ENCODE results near the gene APOL4.
"Not testable (repeated sequence)": the region's sequence is repeated elsewhere in the genome, so short reads cannot be mapped to it uniquely, and the experiment has no call there.

Gene APOL4, protein sequence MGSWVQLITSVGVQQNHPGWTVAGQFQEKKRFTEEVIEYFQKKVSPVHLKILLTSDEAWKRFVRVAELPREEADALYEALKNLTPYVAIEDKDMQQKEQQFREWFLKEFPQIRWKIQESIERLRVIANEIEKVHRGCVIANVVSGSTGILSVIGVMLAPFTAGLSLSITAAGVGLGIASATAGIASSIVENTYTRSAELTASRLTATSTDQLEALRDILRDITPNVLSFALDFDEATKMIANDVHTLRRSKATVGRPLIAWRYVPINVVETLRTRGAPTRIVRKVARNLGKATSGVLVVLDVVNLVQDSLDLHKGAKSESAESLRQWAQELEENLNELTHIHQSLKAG

DNA sequence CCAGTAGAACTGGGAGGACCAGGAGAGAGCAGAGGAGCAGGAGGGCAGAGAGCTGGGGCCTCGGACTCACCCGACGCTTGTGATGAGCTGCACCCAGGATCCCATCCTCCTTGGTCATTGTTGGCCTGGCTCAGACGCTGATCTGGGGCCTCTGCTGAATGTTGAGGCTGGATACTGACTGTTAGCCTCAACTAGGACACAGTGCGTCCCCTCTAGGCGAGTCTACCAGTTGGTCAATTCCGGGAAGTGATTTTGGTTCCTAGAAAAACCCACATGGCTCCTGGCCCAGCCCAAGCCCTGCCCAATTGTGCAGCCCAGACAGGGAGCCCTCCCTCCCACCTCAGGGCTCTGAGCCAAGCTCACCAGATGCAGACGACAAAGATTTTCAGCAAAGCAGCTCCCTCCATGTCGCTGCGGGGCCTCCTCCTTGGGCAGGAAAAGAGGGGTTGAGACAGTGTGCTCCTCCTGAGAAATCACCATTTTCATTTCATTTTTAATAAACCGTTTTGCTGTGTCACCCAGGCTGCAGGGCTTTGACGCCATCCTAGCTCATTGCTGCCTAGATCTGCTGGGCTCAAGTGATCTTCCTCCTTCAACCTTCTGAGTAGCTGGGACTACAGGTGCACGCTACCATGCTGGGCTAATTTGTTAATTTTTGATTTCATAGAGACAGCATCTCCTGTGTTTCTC, at the start of gene APOL4:
Gene APOL4, minus strand, starts transcription at position 180 of the 690 bp plus-strand sequence. Its CDS starts 75 bp downstream, at position 105.
- DNase-seq (ENCODE audit: low read depth) = no peak

DNA sequence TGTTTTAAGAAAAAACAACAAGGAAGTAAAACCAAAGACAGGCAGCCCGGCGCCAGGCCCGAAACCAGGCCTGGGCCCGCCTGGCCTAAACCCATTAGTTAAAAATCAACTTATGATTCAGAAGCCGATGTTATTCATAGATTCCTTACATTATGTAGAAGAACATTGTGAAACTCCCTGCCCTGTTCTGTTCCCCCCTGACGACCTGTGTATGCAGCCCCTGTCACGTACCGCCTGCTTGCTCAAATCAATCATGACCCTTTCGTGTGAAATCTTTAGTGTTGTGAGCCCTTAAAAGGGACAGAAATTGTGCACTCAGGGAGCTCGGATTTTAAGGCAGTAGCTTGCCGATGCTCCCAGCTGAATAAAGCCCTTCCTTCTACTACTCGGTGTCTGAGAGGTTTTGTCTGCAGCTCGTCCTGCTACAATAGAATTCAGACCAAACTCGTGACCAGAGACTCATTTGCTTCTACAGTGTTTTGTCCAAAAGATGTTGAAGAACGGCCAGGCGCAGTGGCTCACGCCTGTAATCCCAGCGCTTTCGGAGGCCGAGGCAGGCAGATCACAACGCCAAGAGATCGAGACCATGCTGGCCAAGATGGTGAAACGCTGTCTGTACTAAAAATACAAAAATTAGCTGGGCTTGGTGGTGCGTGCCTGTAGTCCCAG, 48.8 kb upstream of the APOL4 start:
- DNase-seq (ENCODE audit: low read depth) = not testable (repeated sequence)

DNA sequence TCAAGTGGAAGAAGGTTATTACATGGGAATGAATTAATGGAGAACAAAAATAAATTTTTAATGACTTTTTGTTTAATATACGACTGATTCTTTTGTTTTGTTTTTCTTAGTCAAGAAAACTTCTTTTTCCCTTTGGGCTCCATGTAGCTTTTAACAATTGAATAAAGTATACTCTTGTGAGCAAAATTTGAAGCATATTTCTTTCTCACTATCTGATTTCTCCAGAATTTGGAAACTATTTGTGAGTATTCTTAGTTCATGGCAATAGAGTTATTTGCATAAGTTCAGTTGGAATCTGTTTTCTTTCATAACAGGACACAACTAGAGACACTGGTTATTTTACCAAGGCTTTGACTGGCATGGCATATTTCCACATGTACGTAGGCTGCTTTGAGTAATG, 47.6 kb upstream of the APOL4 start:
- no peak for DNase-seq (ENCODE audit: low read depth)

DNA sequence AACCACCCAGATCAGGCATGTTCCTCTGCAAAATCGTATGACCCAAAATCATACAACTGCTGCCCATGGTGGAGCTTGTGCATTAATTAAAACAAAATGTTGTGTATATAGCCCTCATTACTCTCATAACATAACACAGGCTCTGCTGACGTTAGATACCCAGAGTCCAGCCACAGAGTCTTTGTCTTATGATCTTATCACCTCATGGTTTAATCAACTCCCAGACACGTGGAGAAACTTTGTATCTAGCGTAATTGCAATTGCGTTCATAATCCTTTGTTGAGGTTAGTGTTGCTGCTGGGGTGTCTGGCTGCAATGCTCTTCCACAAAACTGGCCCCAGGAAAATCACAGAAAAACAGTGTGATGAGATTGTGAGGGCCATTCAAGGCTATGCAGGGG, 46.3 kb upstream of the APOL4 start:
- DNase-seq (ENCODE audit: low read depth) = no peak

DNA sequence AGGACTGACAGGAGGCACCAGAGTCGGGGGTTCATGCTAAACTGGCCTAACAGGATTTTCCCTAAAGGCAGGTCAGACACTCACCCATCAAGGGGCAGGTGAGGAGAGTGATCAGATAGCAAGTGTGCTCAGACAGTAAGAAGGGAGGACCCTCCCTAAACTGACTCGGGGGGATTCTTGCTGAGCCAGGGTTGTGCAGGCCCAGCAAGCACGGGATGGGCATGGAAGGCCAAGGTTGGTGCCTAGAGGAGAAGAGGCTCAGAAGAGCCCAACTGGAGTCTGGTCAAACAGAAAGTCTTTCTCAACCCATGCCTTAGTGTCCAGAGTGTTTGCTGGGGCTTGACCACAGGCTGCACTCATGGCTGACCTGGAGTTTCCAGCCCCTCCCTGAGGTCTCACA, 45.1 kb upstream of the APOL4 start:
- no peak for DNase-seq (ENCODE audit: low read depth)

DNA sequence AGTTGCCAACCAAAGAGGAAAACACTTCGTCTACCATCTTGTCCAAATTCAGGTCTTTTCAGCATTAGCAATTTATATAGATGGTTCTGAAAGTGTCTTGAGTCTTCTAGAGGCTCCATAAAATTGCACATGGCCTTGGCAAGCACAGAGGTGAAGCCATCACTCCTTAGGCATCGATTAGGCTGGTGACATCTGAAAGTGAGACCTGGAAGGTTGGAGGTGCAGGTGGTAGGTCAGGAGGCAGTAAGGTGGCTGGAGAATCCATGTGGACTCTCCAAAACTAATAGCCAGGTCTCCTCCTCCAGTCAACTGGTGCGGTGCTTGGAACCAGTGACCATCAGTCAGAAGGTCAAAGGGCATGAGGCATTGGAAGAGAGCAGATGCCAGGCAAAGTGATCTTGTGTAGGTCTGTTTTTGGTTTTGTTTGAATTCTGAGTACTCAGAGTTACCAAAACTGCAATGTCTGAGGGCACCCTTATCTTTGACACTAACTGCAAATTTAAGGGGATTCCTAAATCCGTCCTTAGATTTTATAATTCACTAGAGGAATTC, 44.3 kb upstream of the APOL4 start:
- DNase-seq (ENCODE audit: low read depth) = no peak

DNA sequence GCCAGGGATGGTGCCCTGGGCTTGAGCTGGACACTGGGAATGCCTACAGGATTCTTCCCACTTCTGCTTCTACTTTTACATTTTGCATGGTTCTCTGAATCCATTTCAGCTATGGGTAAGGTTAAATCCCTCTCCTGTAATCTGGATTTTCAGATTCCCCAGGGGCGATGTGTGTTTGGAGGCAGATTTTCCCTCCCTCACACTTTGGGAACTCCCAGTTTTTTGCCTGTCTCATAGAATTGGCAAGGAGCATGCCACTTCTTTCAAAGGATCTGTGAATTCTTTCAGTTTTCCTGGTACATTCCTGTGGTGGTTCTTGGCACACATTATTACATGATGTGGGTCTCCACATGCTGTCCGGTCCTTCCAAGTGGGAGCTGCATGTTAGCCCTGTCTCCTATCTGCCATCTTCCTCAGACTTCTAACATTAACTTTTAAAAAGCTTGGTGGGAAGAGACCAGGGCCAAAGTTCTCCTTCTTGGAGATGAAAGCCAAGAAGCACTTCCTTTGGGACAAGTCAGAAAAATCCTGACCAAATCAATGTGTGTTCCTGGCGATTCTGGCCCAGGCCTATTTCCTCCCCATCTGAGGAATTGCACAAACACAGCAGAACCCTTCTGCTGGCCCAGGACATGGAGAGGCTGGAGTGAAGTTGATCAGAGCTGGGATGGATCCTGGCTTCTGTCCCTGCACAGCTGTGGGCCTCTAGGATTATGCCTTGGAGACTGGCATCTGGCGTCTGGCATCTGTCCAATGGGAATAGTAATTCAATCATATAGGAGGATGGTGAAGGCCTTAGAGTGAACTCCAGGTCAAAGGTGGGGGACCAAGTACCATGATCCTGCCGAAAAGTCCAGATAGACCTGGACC, 43.1 kb upstream of the APOL4 start:
- DNase-seq (ENCODE audit: low read depth) = no peak

DNA sequence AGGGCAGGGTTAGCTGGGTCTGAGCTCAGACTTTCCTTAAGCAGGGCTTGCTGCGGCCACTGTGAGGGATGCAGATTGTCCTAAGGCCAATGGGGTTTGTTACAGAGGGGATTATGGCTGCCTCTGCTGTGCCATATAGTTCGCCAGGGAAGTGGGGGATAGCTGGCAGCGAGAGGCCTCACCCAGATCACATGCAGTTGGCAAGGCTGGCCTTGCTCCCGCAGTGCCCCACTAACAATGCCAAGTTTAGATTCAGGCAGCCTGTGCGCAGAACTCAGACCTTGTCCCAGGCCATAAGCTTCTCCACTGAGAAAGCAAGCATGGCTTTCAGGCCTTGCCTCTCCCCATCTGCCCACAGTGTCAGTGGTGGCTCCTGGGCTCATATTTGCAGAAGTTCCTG, 42.4 kb upstream of the APOL4 start:
- DNase-seq (ENCODE audit: low read depth) = no peak

DNA sequence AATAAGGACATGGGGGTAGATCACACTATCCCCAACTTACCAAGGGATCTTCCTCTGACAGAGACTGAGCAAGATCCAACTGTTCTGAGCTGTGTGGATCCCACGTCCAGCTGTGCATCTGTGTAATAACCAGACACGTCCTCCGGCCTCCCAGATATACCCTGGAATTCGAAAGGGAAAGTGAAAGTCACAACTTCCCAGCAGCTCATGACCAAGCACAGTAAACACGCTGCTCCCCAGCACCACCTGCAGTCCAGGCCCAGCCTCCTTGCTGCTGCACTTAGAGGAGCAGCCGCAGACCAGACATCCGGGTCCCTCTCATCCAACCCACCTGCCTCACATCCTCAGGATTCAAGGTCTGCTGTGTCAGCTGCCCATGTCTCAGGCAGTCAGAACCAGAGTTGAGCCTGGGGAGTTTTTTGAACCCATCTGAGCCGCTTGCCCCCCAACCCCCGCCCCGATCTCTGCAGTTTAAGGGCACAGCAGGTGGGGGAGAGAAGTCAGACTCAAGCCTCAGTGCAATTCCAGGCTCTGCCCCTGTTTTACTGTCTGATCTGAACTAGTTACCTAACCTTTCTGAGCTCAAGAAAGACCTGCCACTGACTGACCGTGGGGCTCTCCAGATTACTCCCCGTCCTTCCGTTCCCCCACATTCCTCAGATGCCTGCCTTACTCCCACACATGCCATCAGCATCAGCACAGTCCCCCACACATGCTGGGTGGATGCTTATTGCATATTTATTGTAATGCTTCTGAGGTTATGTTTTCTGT, 38.0 kb upstream of the APOL4 start, which contains the start of gene APOL2:
Gene APOL2, minus strand, starts transcription at position 127 of the 771 bp plus-strand sequence. CDS start 6,365 bp downstream, outside the sequence.
- DNase-seq (ENCODE audit: low read depth) = peak; percentile 97

DNA sequence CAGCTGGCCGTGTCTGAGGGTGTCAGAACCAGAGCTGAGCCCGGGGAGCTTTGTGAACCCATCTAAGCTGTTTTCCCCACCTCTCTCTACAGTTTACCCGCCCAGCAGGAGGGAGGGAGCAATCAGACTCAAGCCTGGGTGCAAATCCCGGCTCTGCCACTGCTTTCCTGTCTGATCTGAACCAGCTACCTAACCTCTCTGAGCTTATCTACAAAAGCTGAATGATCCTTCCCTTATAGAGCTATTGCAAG, 37.5 kb upstream of the APOL4 start:
- no peak for DNase-seq (ENCODE audit: low read depth)

DNA sequence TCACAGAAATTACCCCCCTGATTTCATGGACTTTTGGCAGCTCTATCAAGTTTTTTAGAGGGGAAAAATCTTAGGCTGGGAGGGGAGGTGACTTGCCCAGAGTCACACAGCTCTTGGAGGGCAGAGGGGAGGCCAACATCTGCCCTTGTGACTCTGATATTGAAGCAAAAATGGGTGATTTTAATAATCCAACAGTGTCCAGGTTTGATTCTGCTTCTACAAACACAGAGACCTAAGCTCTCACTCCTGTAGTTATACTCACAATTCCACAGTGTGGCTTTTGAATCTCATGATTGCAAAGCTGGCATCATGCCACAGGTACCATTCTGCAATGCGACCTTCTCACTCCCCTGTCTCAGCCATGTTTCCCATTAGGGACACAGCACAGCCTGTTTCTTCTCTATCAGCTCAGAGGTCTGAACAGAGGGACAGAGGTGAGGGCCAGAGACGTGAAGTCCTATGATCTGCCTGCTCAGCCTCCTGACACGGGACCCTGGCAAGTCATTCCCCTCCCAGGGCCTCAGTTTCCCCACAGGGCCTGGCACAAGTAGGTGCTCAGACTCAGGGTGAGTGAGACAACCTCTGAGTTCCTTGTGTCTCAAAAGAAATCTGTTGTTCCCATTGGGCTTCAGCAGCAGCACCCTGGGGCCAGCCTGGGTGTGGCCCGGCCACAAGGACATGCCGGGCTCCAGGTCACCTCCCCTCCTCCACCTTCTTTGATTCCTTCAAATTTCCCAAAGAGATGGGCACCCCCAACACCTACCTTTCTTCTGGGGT, 37.0 kb upstream of the APOL4 start:
- peak; percentile 26 for DNase-seq (ENCODE audit: low read depth)

DNA sequence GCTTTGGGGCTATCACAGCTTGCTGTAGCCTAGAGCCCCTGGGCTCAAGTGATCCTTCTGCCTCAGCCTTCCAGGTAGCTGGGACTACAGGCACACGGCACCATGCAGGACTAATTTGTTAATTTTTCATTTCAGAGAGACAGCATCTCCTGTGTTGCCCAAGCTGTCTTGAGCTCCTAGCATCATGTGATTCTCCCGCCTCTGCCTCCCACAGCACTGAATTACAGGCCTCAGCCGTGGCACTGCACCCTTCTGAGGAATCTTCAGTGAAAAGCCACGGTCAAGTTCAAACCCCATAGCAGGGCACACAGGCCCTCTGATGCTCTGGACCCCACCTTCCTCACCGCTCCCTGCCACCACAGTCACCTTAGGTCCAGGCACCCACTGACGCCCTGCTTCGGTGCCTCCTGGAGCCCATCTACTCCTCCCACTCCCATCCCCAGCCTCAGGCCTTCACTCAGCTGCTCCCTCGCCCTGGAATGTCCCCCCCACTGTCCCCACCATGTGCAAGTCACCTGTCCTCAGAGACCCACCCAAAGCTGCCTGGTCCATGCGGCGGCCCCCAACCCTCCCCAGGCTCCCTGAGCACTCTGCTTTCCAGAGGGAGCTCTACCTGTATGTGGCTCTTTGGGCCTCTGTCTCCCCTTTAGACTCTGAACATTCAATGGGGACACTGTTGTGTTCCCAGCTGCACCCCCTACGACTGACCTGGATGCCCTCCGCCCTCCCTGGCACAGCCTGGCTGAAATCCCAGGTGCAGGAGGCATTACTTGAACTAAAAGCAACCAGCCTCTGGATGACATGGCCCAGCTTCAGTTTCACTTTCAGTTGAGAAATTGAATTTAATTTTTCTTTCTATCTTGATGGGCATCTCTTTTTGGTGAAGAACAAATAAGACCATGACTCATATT, 36.1 kb upstream of the APOL4 start:
- peak; percentile 25 for DNase-seq (ENCODE audit: low read depth)

DNA sequence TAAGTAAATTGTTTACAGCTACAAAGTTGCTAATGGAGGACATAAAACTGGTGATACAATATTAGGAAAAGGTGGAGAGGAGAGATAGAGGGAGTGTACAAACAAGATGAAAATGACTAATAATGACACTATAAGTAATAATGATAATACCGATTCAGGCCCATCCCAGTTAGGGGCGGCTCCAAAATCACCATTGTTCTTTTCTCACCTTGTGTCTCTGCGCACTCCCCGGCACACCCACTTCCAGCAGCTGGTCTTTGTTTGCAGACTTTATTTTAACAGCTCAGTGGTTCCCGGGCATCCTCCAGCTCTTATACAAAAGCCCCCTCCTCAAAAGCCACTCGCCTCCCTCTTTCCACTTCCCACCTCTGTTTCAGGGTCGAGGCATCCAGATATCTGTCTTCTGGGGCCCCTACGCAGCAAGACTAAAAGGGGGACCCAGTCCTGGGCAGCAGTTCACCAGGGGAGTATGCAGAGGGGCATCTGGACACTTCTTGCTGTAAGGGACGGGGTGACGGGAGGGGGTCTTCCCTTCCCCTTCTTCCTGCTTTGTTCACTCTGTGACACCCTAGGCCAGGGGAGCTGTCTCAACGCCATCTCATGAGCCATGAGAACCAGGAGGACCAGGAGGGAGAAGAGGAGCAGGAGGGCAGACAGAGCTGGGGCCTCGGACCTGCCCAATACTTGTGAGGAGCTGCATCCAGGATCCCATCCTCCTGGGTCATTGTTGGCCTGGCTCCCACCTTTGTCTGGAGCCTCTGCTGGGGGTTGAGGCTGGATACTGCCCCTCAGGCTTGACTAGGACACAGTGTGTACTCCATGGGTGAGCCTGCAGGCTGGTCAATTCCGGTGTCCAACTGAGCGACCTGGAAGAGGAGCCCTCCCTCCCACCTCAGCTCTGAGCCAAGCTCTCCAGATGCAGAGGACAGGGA, 35.0 kb upstream of the APOL4 start:
- DNase-seq (ENCODE audit: low read depth) = no peak

DNA sequence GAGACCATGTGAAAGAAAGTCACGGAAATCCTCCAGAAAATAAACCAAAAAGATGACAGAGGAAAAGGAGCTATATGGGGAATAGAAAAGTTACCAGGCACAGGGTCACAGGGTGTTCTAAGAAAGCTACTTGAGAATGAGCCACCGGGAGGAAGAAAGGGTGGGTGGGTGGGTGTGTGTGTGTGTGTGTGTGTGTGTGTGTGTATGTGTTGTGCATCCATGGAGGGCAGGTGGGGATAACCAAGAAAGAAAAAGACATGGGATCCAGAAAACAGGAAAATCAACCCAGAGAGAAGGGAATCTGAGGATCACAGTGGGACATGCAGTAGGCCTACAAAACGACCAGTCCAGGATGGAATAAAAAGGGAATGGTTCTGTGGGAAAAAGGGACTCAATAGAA, 34.0 kb upstream of the APOL4 start:
- DNase-seq (ENCODE audit: low read depth) = no peak

DNA sequence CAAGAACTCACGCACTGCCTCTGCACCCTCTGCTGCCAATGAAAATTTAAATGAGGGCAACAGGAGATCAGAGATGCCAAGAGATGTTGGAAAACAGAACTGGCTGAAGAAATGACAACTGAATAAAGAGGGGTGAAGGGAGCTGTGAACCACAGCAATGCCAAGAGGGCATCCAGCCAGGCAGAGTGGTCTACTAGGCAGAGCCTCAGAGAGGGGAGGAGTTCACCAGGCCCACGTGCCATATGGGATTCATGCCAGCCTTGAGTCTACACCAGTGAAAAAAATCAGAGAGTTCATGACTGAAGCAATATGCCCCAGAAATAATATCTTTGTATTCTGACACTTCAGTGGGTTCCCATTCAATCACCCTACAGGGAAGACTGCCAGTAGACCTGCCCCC, 33.3 kb upstream of the APOL4 start:
- no peak for DNase-seq (ENCODE audit: low read depth)

DNA sequence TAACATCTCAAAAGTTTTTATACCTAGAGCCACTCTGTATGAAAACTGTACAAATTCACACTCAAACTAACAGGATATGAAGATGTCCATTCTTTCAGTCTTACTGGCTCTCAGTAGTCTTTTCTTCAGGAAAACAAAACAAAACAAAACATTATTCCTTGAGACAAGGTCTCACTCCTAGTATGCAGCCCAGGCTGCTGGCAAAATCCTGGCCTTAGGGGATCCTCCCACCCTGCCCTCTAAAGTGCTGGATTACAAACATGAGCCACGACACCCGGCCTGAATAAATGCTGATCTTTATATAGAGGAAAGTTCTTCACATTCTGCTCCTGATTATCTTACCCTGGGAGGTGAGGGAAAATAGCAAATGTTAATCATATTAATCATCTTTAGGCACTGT, 32.6 kb upstream of the APOL4 start:
- DNase-seq (ENCODE audit: low read depth) = no peak

DNA sequence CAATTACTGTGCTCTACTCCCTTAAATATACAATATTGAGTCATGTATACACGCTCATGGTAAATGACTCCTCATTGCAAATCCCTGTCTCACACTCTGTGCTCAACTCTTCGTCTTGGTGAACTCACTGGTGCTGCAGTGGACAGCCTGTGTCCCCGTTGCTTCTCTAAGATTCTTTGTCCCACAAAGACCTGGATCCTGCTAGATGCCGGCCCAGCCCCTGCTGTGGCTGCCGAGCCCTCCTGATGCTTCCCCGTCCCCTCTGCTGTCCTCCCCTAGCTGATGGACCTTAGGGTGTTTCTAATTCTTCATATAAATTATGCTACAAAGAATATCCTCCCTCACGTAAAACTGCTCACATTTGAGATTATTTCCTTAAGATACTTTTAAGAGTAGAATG, 32.2 kb upstream of the APOL4 start:
- no peak for DNase-seq (ENCODE audit: low read depth)

DNA sequence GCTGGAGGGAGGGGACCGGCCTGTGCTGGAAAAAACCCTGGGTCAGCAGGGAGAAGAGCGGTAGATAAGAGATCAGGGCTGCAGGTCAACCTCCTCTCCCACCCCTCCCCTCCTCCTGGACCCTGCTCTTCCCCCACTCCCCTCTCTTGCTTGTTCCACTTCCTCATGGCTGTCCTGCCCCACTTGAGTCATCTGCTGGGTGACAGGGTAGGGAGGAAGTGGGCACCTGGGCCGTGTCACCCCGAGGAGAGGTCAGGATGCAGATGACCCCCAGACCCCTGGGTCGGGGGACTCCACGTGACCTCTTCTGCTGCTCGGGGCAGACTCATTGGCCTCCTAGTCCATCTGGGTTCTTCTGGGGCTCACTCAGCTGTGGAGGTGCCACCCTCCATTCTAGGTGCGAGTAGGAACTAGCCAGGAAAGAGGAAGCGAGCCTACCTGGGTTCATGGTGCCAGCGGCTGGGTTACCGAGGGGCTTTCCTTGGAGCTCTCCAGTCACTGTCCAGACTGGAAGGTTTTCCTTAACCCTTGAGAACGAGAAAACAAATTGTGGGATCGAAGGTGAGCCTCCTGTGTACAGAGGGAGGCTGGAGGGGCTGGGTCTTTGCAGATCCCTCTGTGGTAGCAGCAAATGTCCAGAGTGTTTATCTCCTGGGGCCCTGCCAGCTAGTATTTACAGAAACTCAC, 31.2 kb upstream of the APOL4 start:
- DNase-seq (ENCODE audit: low read depth) = no peak
